Activated CD8-positive, alpha-beta memory T cell treated with anti-CD3 and anti-CD28 coated beads, Interleukin-2, amount 50 U/mL, for 24 hours (primary cell): ENCODE measurements around the gene PPFIA1.

ENCODE experiments used
- DNase-seq: peaks from one replicate; pipeline ENCODE4 v3.0.0-alpha.2; 2020; ENCODE audit errors: extremely low read depth

PPFIA1 gene

GRCh38 chr11:70297341-70297740 lies 26.9 kb downstream of the PPFIA1 start:
- DNase-seq: no peak

- DNase-seq: no peak
Observed at GRCh38 chr11:70298243-70298915, 27.9 kb downstream of the PPFIA1 start.

GRCh38 chr11:70299636-70300035 lies 29.1 kb downstream of the PPFIA1 start:
- DNase-seq: no peak

- DNase-seq: no peak
Observed at GRCh38 chr11:70301191-70301590, 30.7 kb downstream of the PPFIA1 start.

- DNase-seq: no peak
Observed at GRCh38 chr11:70301721-70302418, 31.4 kb downstream of the PPFIA1 start.

GRCh38 chr11:70302419-70302752 lies 31.9 kb downstream of the PPFIA1 start:
- no peak for DNase-seq

- DNase-seq: no peak
Observed at GRCh38 chr11:70303070-70303469, 32.6 kb downstream of the PPFIA1 start.

GRCh38 chr11:70304208-70304603 lies 33.7 kb downstream of the PPFIA1 start:
- no peak for DNase-seq

- DNase-seq: no peak
Observed at GRCh38 chr11:70305501-70305900, 35.0 kb downstream of the PPFIA1 start.

- DNase-seq: no peak
Observed at GRCh38 chr11:70306586-70307033, 36.1 kb downstream of the PPFIA1 start.

- no peak for DNase-seq
Observed at GRCh38 chr11:70307176-70307575, 36.7 kb downstream of the PPFIA1 start.

GRCh38 chr11:70311616-70312015 lies 41.1 kb downstream of the PPFIA1 start:
- DNase-seq: no peak

GRCh38 chr11:70312401-70313357 lies 42.2 kb downstream of the PPFIA1 start:
- DNase-seq: no peak

GRCh38 chr11:70313945-70314344 lies 43.5 kb downstream of the PPFIA1 start:
- no peak for DNase-seq

GRCh38 chr11:70314730-70315129 lies 44.2 kb downstream of the PPFIA1 start:
- DNase-seq: no peak

GRCh38 chr11:70315716-70316115 lies 45.2 kb downstream of the PPFIA1 start:
- DNase-seq: no peak

GRCh38 chr11:70317581-70318305 lies 47.3 kb downstream of the PPFIA1 start:
- no peak for DNase-seq

- no peak for DNase-seq
Observed at GRCh38 chr11:70319396-70320076, 49.0 kb downstream of the PPFIA1 start.

GRCh38 chr11:70322666-70323065 lies 52.2 kb downstream of the PPFIA1 start:
- DNase-seq: no peak

GRCh38 chr11:70323806-70324205 lies 53.3 kb downstream of the PPFIA1 start:
- no peak for DNase-seq
